Measurements from ENCODE around the gene EFHC2.

GRCh38 chrX:44162964-44163475, 180.5 kb downstream of the EFHC2 start:
- TF ChIP-seq YY1 (IDR thresholded peaks at IDR 0.05; ENCODE audit: insufficient read depth, insufficient read length) (no peak), ZNF274 (IDR thresholded peaks at IDR 0.05; ENCODE audit: low read depth, low read length) (no peak)
